Measurements from ENCODE around the gene PCDH15. TPM values are rescaled to one million over a fixed set of nuclear protein-coding genes. Genes with fewer than 3 reads are reported as not detected.

Gene PCDH15
- total RNA-seq, 2 experiments from 2014 or later: not detected

DNA sequence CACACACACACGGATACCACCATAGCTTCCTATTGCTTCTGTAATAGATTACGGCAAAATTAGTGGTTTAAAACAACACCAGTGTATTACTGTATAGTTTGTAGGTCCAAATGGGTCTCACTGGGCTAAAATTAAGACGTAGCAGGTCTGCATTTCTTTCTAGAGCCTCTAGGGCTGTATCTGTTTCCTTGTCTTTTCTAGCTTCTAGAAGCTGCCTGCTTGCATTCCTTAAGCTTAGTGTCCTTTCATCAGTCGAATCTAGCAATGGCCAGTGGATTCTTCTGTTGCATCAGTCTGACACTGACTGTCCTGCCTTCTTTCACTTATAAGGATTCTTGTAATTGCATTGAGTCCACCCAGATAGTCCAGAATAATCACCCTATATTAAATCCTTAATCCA lies 882.3 kb downstream of the PCDH15 start:
- Mint-ChIP-seq H3K36me3 (no peaks in the 10 kb centered on the region), H3K27me3 (no peaks in the 10 kb centered on the region)

DNA sequence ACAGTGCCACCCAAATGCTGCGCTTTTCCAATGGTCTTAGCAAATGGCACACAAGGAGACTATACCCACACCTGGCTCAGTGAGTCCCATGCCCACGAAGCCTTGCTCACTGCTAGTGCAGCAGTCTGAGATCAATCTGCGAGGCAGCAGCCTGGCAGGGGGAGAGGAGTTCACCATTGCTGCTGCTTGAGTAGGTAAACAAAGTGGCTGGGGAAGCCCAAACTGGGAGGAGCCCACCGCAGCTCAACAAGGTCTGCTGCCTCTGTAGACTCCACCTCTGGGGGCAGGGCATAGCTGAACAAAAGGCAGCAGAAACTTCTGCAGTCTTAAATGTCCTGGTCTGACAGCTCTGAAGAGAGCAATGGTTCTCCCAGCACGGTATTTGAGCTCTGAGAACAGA lies 891.2 kb downstream of the PCDH15 start:
- no peaks in the 10 kb centered on the region for H3K27me3 Mint-ChIP-seq
- H3K4me3 Mint-ChIP-seq: no peak overlapping the region
- no peaks in the 10 kb centered on the region for H3K36me3 Mint-ChIP-seq
- peaks cover 6% of the 10 kb centered on the region for H3K9me3 Mint-ChIP-seq
- H3K4me1 Mint-ChIP-seq: no peaks in the 10 kb centered on the region
- DNase-seq: no peak
- H3K27ac Mint-ChIP-seq: no peak overlapping the region

More for the DNA sequence above, 882.3 kb downstream of the PCDH15 start:
- Mint-ChIP-seq H3K9me3 (peaks cover 4% of the 10 kb centered on the region), H3K27ac (no peak overlapping the region), H3K4me3 (no peak overlapping the region), H3K4me1 (no peaks in the 10 kb centered on the region)
- DNase-seq: no peak

DNA sequence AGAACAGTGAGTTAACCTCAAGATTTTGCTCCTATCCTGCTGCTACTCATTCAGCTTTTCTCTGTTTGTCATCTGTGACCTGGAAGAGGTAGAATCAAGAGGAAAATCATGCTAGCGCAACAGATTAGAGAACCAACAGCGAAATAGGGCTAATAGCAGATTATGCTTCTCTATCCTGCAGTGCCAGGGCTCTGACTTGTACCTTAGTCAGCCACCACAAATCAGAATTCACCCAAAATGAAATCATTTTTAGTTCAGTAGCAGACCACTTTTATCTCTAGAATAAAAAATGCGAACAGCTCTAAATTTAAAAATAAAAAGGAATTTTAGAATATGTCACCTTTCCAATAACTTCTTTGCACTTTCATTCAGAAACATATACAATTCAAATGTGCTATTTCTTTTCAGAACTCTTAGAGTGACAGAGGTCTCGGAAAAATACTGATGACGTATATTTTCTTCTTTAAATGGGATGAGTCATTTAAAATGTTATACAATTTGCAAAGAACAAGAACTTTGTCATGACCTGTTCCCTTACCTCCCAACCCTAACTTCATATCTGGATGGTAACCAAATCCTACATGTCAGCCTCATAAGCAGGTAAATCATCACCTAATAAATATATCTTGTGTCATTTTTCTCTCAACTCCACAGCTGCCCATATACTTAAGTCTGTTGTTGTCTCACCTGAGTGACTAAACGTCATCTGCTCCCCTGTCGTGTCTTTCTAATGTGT lies 896.4 kb downstream of the PCDH15 start:
- Mint-ChIP-seq H3K4me1 (no peaks in the 10 kb centered on the region), H3K9me3 (no peaks in the 10 kb centered on the region), H3K36me3 (no peaks in the 10 kb centered on the region), H3K27me3 (no peaks in the 10 kb centered on the region), H3K4me3 (no peak overlapping the region), H3K27ac (no peak overlapping the region)
- no peak for DNase-seq

DNA sequence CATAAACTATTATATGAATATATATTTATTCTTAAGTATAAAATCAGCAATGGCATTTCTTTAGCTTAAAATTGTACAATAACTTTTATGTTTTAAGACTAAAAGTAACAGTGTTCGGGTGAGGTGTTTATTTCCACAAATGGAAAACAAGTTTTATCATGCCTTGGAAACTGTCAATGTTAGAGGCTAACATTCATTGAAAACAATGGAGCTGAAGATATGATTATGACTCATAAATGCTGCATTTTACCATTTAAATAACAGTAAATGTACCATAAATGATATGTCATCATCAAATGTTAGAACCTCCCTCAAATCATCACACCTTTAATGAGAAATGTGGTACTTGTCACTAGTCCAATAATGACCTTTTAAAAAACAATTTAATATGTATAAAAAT lies 897.3 kb downstream of the PCDH15 start:
- DNase-seq: no peak
- H3K9me3 Mint-ChIP-seq: no peaks in the 10 kb centered on the region
- H3K27me3 Mint-ChIP-seq: no peaks in the 10 kb centered on the region
- no peak overlapping the region for H3K27ac Mint-ChIP-seq
- no peaks in the 10 kb centered on the region for H3K4me1 Mint-ChIP-seq
- H3K36me3 Mint-ChIP-seq: no peaks in the 10 kb centered on the region
- no peak overlapping the region for H3K4me3 Mint-ChIP-seq

DNA sequence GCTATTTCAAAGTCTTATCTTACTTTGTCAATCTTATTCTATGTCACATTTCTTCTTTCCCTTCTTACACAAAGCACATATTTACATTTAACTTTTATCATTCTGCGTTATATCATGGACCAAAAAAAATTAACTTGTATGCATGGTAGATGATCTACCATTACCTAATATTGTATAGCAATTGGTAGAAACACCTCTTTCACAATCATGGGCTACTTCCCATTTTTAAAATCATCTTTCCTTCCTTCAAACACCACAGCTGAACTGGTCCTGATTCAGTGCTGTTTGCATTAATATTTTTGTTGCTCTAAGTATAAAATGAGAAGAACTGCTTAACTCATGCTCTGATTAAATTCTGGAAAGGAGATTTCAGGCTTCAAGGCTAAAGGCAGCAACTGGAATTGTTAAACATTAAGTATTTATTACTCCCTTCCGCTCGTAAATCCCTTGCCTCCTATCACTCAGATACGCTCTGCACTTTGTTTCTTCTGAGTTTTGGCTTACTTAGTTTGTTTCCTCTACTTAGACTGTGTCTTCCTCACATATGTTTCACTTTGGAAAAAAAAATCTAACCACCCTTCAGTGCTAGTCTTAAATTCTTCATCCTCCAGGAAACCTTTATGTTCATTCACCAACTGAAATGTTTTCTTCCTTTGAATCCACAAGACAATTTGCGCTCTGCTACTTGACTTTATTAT lies 901.4 kb downstream of the PCDH15 start:
- H3K4me1 Mint-ChIP-seq: no peaks in the 10 kb centered on the region
- DNase-seq: no peak
- no peaks in the 10 kb centered on the region for H3K36me3 Mint-ChIP-seq
- no peaks in the 10 kb centered on the region for H3K9me3 Mint-ChIP-seq
- no peaks in the 10 kb centered on the region for H3K27me3 Mint-ChIP-seq
- H3K27ac Mint-ChIP-seq: no peak overlapping the region
- no peak overlapping the region for H3K4me3 Mint-ChIP-seq

DNA sequence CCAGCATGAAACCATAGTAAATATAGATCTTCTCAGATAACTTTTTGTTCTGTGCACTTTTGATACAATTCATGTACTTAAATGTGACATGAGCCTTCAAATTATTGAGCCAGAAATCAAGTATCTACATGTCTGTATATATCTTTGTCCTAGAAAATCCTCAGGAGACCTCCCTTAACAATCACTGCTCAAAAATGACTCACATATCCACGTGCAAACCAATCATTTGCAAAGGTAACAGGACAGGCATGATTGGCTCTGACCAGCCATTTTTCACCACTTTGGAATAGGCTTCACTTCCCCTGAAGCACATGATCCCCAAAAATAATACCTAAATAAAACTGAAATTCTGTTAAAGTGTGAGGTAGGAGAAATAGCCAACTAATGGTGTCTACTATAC lies 902.5 kb downstream of the PCDH15 start:
- no peaks in the 10 kb centered on the region for H3K9me3 Mint-ChIP-seq
- H3K4me1 Mint-ChIP-seq: no peaks in the 10 kb centered on the region

DNA sequence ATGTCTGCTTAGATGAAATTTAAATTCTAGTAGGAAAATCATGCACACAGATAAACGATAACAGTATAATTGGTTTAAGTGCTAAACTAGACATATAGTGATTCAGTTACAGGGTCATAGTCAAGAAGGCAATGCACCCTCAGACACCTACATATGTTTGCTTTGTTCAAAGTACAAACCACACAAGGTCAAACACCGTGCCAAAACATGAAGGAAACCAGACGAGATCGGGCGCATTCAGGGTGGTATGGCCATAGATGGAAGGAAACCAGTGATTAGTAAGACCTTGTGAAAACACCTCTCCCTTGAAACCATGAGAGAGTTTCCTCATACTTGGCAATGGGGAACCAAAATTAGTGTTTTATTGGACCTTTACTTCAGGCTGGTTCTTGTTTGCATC lies 906.9 kb downstream of the PCDH15 start:
- Mint-ChIP-seq H3K4me1 (no peaks in the 10 kb centered on the region), H3K27ac (no peak overlapping the region), H3K9me3 (no peaks in the 10 kb centered on the region), H3K4me3 (no peak overlapping the region), H3K27me3 (no peaks in the 10 kb centered on the region), H3K36me3 (no peaks in the 10 kb centered on the region)
- no peak for DNase-seq

More for the DNA sequence above, 902.5 kb downstream of the PCDH15 start:
- H3K27me3 Mint-ChIP-seq: no peaks in the 10 kb centered on the region
- no peak overlapping the region for H3K4me3 Mint-ChIP-seq
- no peak overlapping the region for H3K27ac Mint-ChIP-seq
- H3K36me3 Mint-ChIP-seq: no peaks in the 10 kb centered on the region
- no peak for DNase-seq

DNA sequence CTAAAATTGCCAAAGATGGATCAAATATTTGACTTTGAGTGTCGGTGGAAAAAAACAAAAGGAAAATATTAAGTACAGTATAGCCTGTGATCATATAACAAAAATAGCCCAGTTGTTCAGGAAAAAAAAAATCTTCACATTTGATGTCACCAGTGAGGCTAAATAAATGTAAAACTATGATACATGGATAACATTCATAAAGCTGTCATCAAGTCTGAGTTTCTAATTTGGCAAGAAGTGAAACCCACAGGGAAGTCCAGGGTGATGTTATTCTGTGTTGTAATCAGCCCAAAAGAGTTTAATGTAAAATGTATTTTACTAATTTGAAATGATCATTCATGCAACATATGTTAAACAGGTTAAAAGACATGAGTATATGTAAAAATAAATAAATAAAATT lies 908.0 kb downstream of the PCDH15 start:
- Mint-ChIP-seq H3K27me3 (no peaks in the 10 kb centered on the region), H3K4me1 (no peaks in the 10 kb centered on the region), H3K27ac (no peak overlapping the region), H3K36me3 (no peaks in the 10 kb centered on the region), H3K4me3 (no peak overlapping the region), H3K9me3 (no peaks in the 10 kb centered on the region)
- DNase-seq: no peak

DNA sequence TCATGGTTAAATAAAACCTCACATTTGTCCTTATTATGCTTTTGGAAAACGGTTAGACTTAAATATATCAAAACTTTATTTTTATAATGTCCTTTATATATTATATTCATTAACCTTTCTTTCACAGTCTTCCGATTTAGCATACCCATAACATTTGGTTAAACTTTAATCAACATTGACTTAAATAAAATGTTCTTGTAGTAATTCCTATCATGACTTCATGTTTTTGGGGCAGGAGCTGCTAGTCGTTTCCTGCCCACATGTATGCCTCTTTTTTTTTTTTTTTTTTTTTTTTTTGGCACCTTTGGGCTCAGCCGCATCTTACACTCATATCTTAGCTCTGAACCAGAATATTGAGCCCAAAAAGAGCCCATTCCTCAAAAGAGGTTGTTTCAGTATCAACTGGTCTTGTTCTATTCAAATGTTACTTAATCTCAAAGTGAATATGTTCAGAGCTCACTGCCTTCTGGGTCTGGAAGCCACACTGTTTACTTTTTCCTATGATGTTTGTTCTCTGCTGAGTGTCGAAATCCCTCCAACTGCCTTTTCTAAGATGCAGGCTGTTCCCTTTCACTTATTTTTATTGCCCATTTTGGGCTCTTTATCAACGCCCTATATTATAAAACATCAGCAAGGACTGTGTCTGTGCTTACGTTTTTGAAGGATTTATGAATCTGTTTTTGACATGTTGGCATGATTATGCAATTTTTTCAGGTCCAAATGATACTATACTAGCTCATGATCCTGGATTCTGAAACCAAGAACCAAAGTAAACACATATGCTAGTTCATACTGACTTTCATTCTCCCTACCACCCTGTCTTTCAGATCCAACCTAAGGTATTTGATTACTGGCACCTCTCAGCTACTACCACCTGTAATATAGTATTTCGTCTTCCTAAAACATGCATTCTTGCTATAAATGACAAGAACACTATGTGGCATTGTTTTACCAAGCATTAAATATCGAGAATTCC lies 914.4 kb downstream of the PCDH15 start:
- Mint-ChIP-seq H3K4me3 (no peak overlapping the region), H3K4me1 (no peaks in the 10 kb centered on the region), H3K27me3 (no peaks in the 10 kb centered on the region)

DNA sequence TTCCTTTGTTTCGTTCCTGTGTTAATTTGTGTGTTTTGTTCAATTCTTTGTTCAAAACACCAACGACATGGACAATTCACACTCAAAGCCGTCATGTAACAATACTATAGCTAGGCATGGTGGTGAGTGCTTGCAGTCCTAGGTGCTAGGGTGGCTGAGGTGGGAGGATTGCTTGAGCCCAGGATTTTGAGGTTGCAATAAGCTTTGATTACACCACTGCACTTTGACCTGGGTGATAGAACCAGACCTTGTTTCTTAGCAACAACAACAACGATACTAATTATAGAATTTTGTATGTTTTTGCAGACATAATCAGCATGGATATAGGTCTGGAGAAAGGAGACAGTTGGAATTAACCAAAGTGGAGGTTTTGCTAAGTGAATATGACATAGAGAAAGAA lies 936.2 kb downstream of the PCDH15 start:
- no peak for DNase-seq
- H3K4me1 Mint-ChIP-seq: no peaks in the 10 kb centered on the region
- H3K27ac Mint-ChIP-seq: no peak overlapping the region
- H3K9me3 Mint-ChIP-seq: peaks cover 1% of the 10 kb centered on the region
- H3K4me3 Mint-ChIP-seq: no peak overlapping the region
- H3K36me3 Mint-ChIP-seq: no peaks in the 10 kb centered on the region
- H3K27me3 Mint-ChIP-seq: no peaks in the 10 kb centered on the region

More for the DNA sequence above, 914.4 kb downstream of the PCDH15 start:
- Mint-ChIP-seq H3K9me3 (no peaks in the 10 kb centered on the region), H3K27ac (no peak overlapping the region), H3K36me3 (no peaks in the 10 kb centered on the region)
- no peak for DNase-seq

DNA sequence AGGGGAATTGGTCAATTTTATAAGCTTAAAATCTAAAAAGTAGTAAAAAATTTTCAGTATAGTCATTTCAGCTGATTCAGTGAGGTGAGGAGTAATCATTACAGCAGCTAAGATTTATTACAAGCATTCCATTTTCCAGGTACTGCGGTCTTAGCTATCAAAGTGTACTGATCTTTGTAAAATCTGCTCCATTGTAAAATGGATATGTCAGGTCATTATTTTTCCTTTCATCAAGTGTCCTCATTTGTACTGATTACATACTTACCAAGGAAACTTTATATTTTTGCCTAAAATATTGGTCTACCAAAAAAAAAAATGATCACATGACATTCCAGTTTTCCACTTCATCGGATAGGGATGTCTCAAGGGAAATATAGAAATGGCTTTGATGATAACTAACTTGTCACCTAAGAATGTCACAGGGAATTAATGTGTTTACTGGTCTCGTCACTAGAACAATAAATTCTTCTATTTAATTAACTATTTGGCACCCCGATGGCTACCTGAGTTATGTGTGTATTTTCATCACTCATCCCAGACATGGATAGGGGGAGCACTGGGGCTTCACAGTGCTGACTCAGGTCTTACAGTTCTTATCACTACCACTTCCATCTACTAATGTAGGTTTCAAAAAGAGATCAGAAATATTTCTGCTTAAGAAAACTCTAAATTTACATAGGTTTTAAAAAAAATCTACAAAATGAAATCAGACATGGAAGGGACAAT lies 948.4 kb downstream of the PCDH15 start:
- H3K4me1 Mint-ChIP-seq: no peaks in the 10 kb centered on the region
- DNase-seq: no peak
- H3K4me3 Mint-ChIP-seq: no peak overlapping the region
- H3K9me3 Mint-ChIP-seq: no peaks in the 10 kb centered on the region
- no peaks in the 10 kb centered on the region for H3K36me3 Mint-ChIP-seq
- H3K27me3 Mint-ChIP-seq: no peaks in the 10 kb centered on the region
- H3K27ac Mint-ChIP-seq: no peak overlapping the region

DNA sequence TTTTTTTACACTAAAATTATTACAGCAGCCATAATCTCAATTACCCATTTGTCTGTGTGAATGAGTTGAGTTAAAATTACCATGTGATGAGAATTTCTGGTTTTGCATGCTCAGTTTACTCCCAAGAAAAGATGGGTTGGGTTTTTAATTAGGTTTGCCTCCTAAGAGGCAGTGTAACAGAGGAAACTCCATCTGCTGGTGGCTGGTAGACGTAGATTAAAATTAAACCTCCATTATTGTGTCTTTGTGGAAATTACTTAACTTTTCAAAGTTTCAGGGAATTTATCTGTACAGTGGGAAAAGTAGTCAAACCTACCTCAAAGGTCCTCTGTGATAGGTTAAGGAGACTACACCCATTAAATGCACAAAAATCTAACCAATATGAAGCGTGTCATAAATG lies 954.2 kb downstream of the PCDH15 start:
- Mint-ChIP-seq H3K9me3 (no peaks in the 10 kb centered on the region), H3K36me3 (no peaks in the 10 kb centered on the region), H3K27ac (no peak overlapping the region), H3K27me3 (no peaks in the 10 kb centered on the region), H3K4me1 (no peaks in the 10 kb centered on the region), H3K4me3 (no peak overlapping the region)
- no peak for DNase-seq

DNA sequence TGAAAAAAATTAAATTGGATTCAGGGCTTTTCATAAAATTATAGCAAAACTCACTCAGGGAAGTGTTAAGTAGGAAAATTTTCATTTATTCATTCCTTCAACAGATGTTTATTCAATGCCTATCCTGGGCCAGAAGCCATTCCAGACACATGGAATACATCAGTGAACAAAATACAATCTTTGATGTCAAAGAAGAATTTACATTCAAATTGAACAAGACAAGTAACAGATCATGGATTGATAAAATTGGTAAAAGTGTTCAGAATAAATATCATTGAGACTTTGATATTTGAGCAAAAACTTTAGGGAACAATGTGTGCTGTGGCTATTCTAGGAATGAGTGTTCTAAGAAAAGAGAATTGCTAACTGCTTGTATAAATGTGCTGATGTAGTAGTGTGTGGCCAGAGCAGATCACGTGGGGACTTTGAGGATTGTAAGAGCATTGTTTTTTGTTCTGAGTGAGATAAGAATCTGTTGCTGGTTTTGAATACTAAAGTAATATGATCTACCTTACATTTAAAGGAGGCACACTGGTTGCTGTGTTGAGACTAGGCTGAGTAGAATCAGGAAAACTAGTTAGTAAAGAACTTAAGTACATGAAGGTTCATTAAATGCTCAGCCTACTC lies 957.2 kb downstream of the PCDH15 start:
- H3K4me3 Mint-ChIP-seq: no peak overlapping the region
- H3K36me3 Mint-ChIP-seq: no peaks in the 10 kb centered on the region
- no peak for DNase-seq
- H3K9me3 Mint-ChIP-seq: no peaks in the 10 kb centered on the region
- H3K27ac Mint-ChIP-seq: no peak overlapping the region
- H3K27me3 Mint-ChIP-seq: no peaks in the 10 kb centered on the region
- no peaks in the 10 kb centered on the region for H3K4me1 Mint-ChIP-seq

DNA sequence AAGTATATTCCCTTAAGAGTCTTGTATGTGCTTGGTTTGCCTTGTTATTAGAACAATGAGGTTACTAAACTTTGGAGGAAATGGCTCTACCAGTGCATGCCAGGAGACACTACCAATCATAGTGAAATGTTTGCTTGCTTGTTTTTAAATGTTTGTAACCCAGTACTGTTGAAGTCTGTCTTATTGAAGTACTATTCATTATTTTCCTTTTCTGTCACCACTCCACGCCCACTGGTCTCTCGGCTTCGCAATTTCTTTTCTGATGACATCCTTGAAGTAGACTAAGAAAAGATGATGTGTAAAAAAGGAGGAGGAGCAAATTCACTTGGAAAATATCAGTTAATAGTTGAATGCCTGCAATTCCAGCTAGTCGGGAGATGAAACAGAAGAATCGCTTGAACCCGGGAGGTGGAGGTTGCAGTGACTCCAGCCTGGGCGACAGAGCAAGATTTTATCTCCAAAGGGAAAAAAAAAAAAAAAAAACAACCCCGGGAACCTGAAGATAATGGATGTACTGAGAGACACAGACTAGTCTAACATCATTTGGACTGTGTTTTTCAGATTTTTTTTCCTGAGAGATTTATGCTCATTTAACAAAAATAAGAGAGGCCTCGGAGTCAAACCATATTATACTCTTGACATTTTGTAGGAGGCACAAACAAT lies 959.4 kb downstream of the PCDH15 start:
- H3K4me1 Mint-ChIP-seq: no peaks in the 10 kb centered on the region
- no peaks in the 10 kb centered on the region for H3K36me3 Mint-ChIP-seq
- no peak overlapping the region for H3K4me3 Mint-ChIP-seq
- no peak for DNase-seq
- no peaks in the 10 kb centered on the region for H3K27me3 Mint-ChIP-seq
- H3K9me3 Mint-ChIP-seq: no peaks in the 10 kb centered on the region
- H3K27ac Mint-ChIP-seq: no peak overlapping the region
